Activated gamma-delta T cell treated with anti-CD3 and anti-CD28 coated beads, Interleukin-2, amount 50 U/mL, for 16 hours (primary cell): ENCODE data around the gene STOML1.

Experiments used
- DNase-seq: peaks from one replicate; pipeline ENCODE4 v3.0.0-alpha.2; 2020; ENCODE audit warnings: low read depth

Gene STOML1

GRCh38 chr15:73928971-73929627 lies 63.0 kb downstream of the STOML1 start:
- no peak for DNase-seq
